ENCODE results near the gene CDA. TPM values are rescaled to one million over a fixed set of nuclear protein-coding genes. Genes with fewer than 3 reads are reported as not detected.

CDA gene
- total RNA-seq, 4 donors from 2014 or later = 9.7 to 53.7 (median 45.9) TPM

DNA sequence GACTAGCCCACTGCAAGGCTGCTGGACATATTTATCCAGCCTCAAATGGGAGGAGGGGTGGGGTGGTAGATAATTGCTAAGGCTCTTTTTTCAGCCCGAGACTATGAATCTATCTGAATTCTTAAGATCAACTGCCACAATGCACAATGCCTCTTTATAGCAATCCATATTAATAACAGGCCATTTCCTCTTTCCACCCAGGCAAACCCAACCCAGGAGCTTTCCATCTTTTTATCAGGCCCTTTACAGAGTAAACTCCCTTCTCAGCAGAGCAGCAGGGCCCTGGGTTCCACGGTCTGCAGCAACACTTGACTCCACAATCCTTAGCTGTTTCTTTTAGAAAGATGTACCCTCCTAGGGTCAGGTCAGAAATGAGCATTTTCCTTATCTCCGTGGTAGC, 71.5 kb downstream of the CDA start:
- Histone ChIP-seq H3K27ac (peak overlapping the region in 3 of 4 donors; percentile 77 to 90 (median 78)), H3K36me3 (peaks cover 8 to 39% (median 10%) of the 10 kb centered on the region in 3 donors), H3K9me3 (no peaks in the 10 kb centered on the region), H3K27me3 (no peaks in the 10 kb centered on the region), H3K4me3 (peak overlapping the region; percentile 82 to 95 (median 90)), H3K4me1 (peaks cover 8 to 42% (median 15%) of the 10 kb centered on the region in 3 donors)
- 15 to 19% methylated on average over 3 of the region's 3 CpGs for WGBS, 2 donors
- TF ChIP-seq POLR2A (IDR thresholded peaks at IDR 0.05) = no peak
- TF ChIP-seq, protein P1, sequence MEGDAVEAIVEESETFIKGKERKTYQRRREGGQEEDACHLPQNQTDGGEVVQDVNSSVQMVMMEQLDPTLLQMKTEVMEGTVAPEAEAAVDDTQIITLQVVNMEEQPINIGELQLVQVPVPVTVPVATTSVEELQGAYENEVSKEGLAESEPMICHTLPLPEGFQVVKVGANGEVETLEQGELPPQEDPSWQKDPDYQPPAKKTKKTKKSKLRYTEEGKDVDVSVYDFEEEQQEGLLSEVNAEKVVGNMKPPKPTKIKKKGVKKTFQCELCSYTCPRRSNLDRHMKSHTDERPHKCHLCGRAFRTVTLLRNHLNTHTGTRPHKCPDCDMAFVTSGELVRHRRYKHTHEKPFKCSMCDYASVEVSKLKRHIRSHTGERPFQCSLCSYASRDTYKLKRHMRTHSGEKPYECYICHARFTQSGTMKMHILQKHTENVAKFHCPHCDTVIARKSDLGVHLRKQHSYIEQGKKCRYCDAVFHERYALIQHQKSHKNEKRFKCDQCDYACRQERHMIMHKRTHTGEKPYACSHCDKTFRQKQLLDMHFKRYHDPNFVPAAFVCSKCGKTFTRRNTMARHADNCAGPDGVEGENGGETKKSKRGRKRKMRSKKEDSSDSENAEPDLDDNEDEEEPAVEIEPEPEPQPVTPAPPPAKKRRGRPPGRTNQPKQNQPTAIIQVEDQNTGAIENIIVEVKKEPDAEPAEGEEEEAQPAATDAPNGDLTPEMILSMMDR (IDR thresholded peaks at IDR 0.05) = no peak
- DNase-seq = no peak
- intact Hi-C loops (cut with DNase I) = no loop called here

DNA sequence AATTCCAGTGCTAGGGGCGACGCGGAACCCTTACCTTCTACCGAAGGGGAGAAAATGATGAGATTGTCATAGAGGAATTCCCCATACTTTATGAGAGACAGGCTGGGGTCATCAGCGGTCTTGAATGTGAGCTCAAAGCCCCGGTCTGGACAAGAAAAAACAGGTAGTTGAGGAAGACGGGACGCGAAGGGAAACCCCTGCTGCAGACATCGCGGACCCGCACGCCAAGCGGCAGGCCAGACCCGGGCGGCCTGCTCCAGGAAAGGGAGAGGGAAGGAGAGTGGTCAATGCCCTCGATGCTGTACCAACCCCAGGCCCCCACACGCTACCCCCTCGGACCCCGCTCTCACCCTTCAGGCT, 71.9 kb downstream of the CDA start:
- 1 to 2% methylated on average over 16 to 17 of the region's 20 CpGs for WGBS, 2 donors
- peak overlapping the region; percentile 82 to 95 (median 90) for H3K4me3 ChIP-seq
- intact Hi-C loops (cut with DNase I) = no loop called here
- H3K27me3 ChIP-seq = no peaks in the 10 kb centered on the region
- H3K36me3 ChIP-seq = peaks cover 4 to 34% (median 5%) of the 10 kb centered on the region in 3 donors
- no peaks in the 10 kb centered on the region for H3K9me3 ChIP-seq
- peak overlapping the region; percentile 77 to 91 (median 84) for H3K27ac ChIP-seq
- no peak for DNase-seq
- H3K4me1 ChIP-seq = peaks cover 8 to 42% (median 15%) of the 10 kb centered on the region in 3 donors
- TF ChIP-seq, protein P1 (IDR thresholded peaks at IDR 0.05) = no peak
- TF ChIP-seq POLR2A (IDR thresholded peaks at IDR 0.05) = no peak

DNA sequence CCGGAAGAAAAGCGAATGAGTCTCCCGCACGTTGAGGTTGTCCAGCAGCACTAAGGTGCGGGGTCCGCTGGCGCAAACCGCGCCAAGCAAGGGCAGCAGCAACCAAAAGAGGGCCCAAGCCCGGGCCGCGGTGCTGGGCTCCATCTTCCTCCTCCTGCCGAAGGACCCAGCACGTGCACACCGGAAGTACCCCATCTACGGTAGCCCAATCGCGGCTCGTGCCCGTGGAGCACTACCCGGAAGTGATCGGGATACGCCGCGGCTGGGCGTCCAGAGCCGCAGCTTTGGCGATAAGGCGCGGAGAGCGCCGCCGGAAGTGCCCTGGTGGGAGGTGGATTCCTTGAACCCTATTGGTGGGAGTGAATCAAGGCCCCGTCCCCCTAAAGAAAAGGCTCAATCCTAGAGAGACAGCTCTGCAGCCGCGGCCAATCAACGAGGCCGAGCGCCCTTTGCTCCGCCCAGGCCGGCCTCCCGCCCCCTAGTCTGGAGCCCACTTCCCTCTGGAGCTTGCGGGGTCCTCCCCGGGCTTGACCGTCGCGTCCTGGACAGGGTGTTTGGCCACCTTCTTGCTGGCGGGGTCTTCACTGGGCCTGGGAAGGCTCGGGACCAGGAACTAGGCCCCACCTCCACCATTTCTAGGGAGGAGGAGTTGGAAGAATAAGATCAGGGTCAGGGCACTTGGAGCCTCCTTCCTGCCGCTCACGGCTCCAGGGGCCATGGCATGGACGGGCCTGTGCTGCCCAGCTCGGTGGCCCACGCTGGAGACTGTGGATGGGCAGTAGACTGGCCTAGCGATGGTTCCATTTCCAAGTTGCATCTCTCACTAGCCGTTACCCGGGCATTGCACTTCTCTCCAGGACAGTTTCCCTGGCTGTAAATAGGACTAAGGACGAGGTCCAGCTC, 72.6 kb downstream of the CDA start, which contains the start of gene DDOST:
Gene DDOST (minus strand): TSS at position 163 of the 903 bp plus-strand sequence. CDS start 19 bp downstream, at position 144.
- Histone ChIP-seq H3K36me3 (peaks cover 0 to 28% (median 0%) of the 10 kb centered on the region in 3 donors), H3K4me3 (peak within 1 kb of the TSS; percentile 82 to 95 (median 90)), H3K9me3 (no peaks in the 10 kb centered on the region), H3K4me1 (peaks cover 8 to 42% (median 15%) of the 10 kb centered on the region in 3 donors), H3K27ac (peak within 1 kb of the TSS; percentile 77 to 91 (median 84)), H3K27me3 (no peaks in the 10 kb centered on the region)
- WGBS, 2 donors = 23% methylated on average over 7 of the region's 58 CpGs; no CpG with 5 or more reads in 1 of the 2 donors
- intact Hi-C loops (cut with DNase I) = no loop called here
- TF ChIP-seq, protein P1 (IDR thresholded peaks at IDR 0.05) = peak; percentile 20 to 61 (median 48)
- peak in 1 of 4 donors; percentile 27 for TF ChIP-seq POLR2A (IDR thresholded peaks at IDR 0.05)
- peak; percentile 79 for DNase-seq

DNA sequence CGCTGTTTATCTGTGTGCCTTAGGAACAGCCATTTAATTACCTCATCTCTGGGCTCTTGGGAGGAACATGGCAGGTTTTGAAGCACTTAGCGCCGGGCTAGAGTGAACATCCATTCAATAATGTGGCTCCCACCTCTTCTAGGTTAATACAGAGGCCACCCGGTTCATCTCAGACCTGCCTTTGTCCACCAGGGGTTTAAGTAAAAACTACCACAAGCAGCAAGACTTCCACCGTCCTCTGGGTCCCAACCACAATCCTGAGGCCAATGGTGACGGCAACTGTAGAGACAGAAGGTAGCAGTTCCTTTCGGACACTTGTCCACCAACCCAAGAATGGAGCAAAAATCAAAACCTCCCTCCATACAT, 73.2 kb downstream of the CDA start:
- Histone ChIP-seq H3K9me3 (no peaks in the 10 kb centered on the region), H3K27ac (peak overlapping the region; percentile 77 to 91 (median 84)), H3K27me3 (no peaks in the 10 kb centered on the region), H3K4me3 (peak overlapping the region; percentile 82 to 95 (median 90)), H3K36me3 (peaks cover 0 to 22% (median 0%) of the 10 kb centered on the region in 3 donors), H3K4me1 (peaks cover 8 to 41% (median 15%) of the 10 kb centered on the region in 3 donors)
- no peak for DNase-seq
- WGBS, 2 donors = 55 to 87% methylated on average over 4 to 7 of the region's 7 CpGs
- TF ChIP-seq, protein P1 (IDR thresholded peaks at IDR 0.05) = no peak
- no peak for TF ChIP-seq POLR2A (IDR thresholded peaks at IDR 0.05)
- intact Hi-C loops (cut with DNase I) = no loop called here

DNA sequence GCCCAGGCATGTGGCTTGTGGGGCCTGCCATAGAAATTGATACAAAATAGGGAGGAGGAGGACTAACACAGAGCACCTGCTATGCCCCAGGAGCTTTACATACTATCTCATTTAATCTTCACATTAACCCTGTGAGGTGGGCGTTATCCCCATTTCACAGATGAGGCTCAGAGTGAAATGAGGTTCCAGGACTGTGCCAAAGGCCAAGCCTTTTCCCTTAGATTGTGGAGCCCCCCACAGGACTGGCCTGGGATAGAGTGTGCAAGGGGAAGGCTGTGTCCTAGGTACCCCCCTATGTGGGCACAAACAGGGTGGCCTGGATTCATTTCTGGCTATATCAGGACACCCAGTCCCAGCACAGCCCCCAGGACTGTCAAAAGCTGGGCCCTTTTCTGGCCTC, 74.5 kb downstream of the CDA start:
- Histone ChIP-seq H3K36me3 (peaks cover 0 to 9% (median 0%) of the 10 kb centered on the region in 3 donors), H3K9me3 (no peaks in the 10 kb centered on the region), H3K4me1 (peaks cover 8 to 35% (median 15%) of the 10 kb centered on the region in 3 donors), H3K27ac (no peak overlapping the region), H3K4me3 (no peak overlapping the region), H3K27me3 (no peaks in the 10 kb centered on the region)
- intact Hi-C loops (cut with DNase I) = no loop called here
- TF ChIP-seq, protein P1 (IDR thresholded peaks at IDR 0.05) = no peak
- TF ChIP-seq POLR2A (IDR thresholded peaks at IDR 0.05) = no peak
- DNase-seq = no peak
- 89 to 100% methylated on average over 1 of the region's 1 CpG for WGBS, 2 donors
